ENCODE measurements around the gene TLE4.
A peak's percentile ranks its signal among the peaks of the same experiment; 100 is the strongest.

The TLE4 gene

GRCh38 chr9:79580055-79580454 is 8.3 kb downstream of the TLE4 start:
- Histone ChIP-seq H3F3A (ENCODE audit: low read depth) (no peaks in the 10 kb centered on the region; the same call in 1 of the 2 replicates), H3K9ac (ENCODE audit: low read depth, low read length, poor library complexity, severe bottlenecking) (no peak overlapping the region), H3K9me3 (ENCODE audit: insufficient read depth, low read depth, low read length) (no peaks in the 10 kb centered on the region), H4K20me1 (ENCODE audit: insufficient read depth, low read length, poor library complexity, severe bottlenecking) (peaks cover 83% of the 10 kb centered on the region), H3K79me2 (ENCODE audit: insufficient read depth, low read length) (peaks cover 97% of the 10 kb centered on the region), H3K27me3 (ENCODE audit: insufficient read depth, low read length, poor library complexity, severe bottlenecking) (no peaks in the 10 kb centered on the region), H3K36me3 (ENCODE audit: insufficient read depth, low read length) (peaks cover 11% of the 10 kb centered on the region; the same call in 1 of the 2 replicates), H2AFZ (ENCODE audit: low read length) (no peak overlapping the region), H3K4me3 (ENCODE audit: low read length, poor library complexity, severe bottlenecking) (peak overlapping the region; percentile 75), H3K4me2 (ENCODE audit: low read depth, low read length, poor library complexity, severe bottlenecking) (peak overlapping the region; percentile 89), H3K4me1 (ENCODE audit: insufficient read depth, low read length, poor library complexity, severe bottlenecking) (peaks cover 94% of the 10 kb centered on the region), H3K9me2 (replicated peaks; ENCODE audit: low read depth, low read length) (no peaks in the 10 kb centered on the region)
- TF ChIP-seq CTCF (conservative IDR thresholded peaks at IDR 0.05; ENCODE audit: low read length) (no peak), EZH2phosphoT487 (IDR thresholded peaks at IDR 0.05; ENCODE audit: borderline replicate concordance) (no peak)

GRCh38 chr9:79581388-79581787 is 9.6 kb downstream of the TLE4 start:
- H4K20me1 ChIP-seq (ENCODE audit: insufficient read depth, low read length, poor library complexity, severe bottlenecking): peaks cover 69% of the 10 kb centered on the region
- peak overlapping the region; percentile 16 for H3K9ac ChIP-seq (ENCODE audit: low read depth, low read length, poor library complexity, severe bottlenecking)
- peaks cover 97% of the 10 kb centered on the region for H3K79me2 ChIP-seq (ENCODE audit: insufficient read depth, low read length)
- H3K4me1 ChIP-seq (ENCODE audit: insufficient read depth, low read length, poor library complexity, severe bottlenecking): peaks cover 88% of the 10 kb centered on the region
- no peaks in the 10 kb centered on the region for H3K27me3 ChIP-seq (ENCODE audit: insufficient read depth, low read length, poor library complexity, severe bottlenecking)
- H3K9me3 ChIP-seq (ENCODE audit: insufficient read depth, low read depth, low read length): no peaks in the 10 kb centered on the region
- no peak for TF ChIP-seq CTCF (conservative IDR thresholded peaks at IDR 0.05; ENCODE audit: low read length)
- peak overlapping the region; percentile 89 for H3K4me2 ChIP-seq (ENCODE audit: low read depth, low read length, poor library complexity, severe bottlenecking)
- peak overlapping the region; percentile 56 for H3K4me3 ChIP-seq (ENCODE audit: low read length, poor library complexity, severe bottlenecking)
- no peak overlapping the region for H2AFZ ChIP-seq (ENCODE audit: low read length)
- H3K9me2 ChIP-seq (replicated peaks; ENCODE audit: low read depth, low read length): no peaks in the 10 kb centered on the region
- no peaks in the 10 kb centered on the region; the same call in 1 of the 2 replicates for H3F3A ChIP-seq (ENCODE audit: low read depth)
- peaks cover 11% of the 10 kb centered on the region; the same call in 1 of the 2 replicates for H3K36me3 ChIP-seq (ENCODE audit: insufficient read depth, low read length)

- H3K4me3 ChIP-seq (ENCODE audit: low read length, poor library complexity, severe bottlenecking): peak overlapping the region; percentile 56
- peaks cover 66% of the 10 kb centered on the region for H4K20me1 ChIP-seq (ENCODE audit: insufficient read depth, low read length, poor library complexity, severe bottlenecking)
- peaks cover 86% of the 10 kb centered on the region for H3K4me1 ChIP-seq (ENCODE audit: insufficient read depth, low read length, poor library complexity, severe bottlenecking)
These were observed 10.0 kb downstream of the TLE4 start for GRCh38 chr9:79581794-79582193.

More at GRCh38 chr9:79581794-79582193, 10.0 kb downstream of the TLE4 start:
- Histone ChIP-seq H2AFZ (ENCODE audit: low read length) (no peak overlapping the region), H3K4me2 (ENCODE audit: low read depth, low read length, poor library complexity, severe bottlenecking) (peak overlapping the region; percentile 89), H3K36me3 (ENCODE audit: insufficient read depth, low read length) (peaks cover 11% of the 10 kb centered on the region; the same call in 1 of the 2 replicates), H3K9ac (ENCODE audit: low read depth, low read length, poor library complexity, severe bottlenecking) (peak overlapping the region; percentile 16), H3F3A (ENCODE audit: low read depth) (no peaks in the 10 kb centered on the region; the same call in 1 of the 2 replicates), H3K9me2 (replicated peaks; ENCODE audit: low read depth, low read length) (no peaks in the 10 kb centered on the region), H3K9me3 (ENCODE audit: insufficient read depth, low read depth, low read length) (no peaks in the 10 kb centered on the region), H3K79me2 (ENCODE audit: insufficient read depth, low read length) (peaks cover 96% of the 10 kb centered on the region), H3K27me3 (ENCODE audit: insufficient read depth, low read length, poor library complexity, severe bottlenecking) (no peaks in the 10 kb centered on the region)
- no peak for TF ChIP-seq EZH2phosphoT487 (IDR thresholded peaks at IDR 0.05; ENCODE audit: borderline replicate concordance)

Data from Loucy (cell line).